NCI-H460 (cell line): Measurements from ENCODE around the gene CD300LD. TPM values are rescaled to one million over a fixed set of nuclear protein-coding genes. Genes with fewer than 3 reads are reported as not detected.

Experiments used
- DNase-seq: peaks from one replicate; pipeline ENCODE4 v3.0.0-alpha.2; 2016; ENCODE audit warnings: low read depth; ENCODE audit errors: extremely low read depth
- total RNA-seq: library from RNA; depleted of rRNA; stranded (reverse); fragments of >200 nt; shearing (Covaris generic); gene quantifications from 2 replicates; pipeline ENCODE4 v1.2.3, GENCODE V29; 2014; rRNA removed

CD300LD gene
- total RNA-seq, 1 experiment from 2014 or later: not detected

DNA sequence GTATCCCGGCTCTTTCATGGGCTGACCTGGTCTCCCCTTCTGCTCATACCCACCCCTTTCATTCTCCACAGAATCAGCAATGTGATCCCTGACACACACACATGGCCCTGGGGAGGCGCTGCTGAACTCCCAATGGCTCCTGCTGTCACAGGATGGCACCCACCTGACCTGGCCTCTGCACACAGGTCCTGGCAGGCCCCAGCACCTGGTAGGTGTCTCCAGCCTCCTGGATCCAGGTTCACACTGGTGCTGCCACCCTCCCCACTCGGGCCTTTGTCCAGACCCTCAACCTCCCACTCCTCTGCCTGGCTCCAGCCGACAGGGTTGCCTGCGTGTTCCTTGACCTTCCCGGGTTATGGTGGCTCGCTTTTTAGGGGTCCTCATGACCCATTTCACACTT is 44.8 kb downstream of the CD300LD start:
- DNase-seq: no peak

DNA sequence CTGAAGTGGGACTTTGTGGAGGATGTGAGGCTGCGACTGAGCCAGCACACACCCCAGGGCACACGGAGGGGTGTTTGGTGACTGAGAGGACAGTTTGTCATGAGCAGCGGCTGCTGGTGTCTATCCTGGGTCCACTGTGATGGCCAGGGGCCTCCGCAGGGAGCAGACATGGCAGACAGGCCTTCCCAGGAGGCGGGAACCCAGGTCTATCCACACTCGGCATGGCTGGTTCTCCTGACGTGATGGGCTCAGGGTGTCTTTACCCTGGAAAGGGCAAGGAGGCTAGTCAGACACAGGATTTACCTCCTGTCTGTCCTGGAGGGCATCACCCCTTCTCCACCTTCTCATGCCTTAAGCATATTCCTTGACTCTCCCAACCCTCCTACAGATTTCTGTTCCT is 45.5 kb downstream of the CD300LD start:
- DNase-seq: no peak

DNA sequence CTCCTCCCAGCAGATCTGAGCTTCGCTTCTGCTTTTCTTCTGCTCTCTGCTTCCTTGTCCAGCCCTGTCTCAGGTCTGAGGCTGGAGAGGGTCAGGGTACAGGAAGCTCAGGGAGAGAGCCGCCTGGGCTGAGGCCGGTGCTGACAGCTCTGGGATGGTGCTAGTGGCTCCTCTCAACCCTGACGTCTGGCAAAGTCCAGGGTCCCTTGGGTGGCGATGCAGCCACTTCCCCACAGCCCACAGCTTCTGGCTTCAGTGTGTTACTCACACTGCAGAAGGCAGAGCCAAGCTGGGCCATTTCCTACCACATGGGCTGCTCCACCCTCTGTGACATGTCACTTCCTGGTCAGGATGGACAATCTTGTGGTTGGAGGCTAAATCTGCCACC is 46.2 kb downstream of the CD300LD start, which contains the start of gene CD300C:
CD300C (minus strand) TSS at position 273 of the 388 bp plus-strand sequence. CDS start 333 bp downstream, outside the sequence.
- DNase-seq: no peak

DNA sequence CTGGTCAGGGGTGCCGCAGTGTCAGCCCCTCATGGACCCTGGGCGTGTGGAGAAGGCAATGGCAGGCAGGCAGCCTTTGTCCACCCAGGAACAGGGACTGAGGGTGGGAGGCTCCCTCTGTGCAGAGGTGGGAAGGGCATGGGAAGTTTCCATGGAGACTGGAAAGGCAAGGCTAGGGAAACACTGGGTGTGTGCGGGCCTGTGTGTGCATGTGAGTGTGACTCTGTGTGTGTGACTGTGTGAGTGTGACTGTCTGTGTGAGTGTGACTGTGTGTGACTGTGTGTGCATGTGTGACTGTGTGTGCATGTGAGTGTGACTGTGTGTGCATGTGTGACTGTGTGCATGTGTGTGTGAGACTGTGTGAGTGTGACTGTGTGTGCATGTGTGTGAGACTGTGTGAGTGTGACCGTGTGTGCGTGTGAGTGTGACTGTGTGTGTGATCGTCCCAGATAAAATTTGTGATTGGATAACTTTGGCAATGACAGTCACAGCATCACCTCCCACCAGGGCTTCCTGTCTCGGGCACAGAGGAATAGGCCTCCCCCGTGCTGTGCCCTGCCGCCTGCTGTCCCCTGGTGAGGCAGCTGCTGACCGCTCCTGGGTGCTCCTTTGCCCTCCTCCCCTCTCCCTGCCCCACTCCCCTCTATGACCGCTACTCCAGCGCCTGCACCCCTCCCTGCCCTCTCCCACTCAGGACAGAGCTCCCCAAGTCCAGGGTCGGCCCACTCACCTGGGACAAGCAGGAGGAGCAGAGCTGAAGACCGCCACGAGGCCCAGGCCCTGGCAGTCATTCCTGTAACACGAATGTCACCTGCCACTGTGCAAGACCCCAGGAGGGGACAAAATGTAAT is 46.9 kb downstream of the CD300LD start:
- no peak for DNase-seq

DNA sequence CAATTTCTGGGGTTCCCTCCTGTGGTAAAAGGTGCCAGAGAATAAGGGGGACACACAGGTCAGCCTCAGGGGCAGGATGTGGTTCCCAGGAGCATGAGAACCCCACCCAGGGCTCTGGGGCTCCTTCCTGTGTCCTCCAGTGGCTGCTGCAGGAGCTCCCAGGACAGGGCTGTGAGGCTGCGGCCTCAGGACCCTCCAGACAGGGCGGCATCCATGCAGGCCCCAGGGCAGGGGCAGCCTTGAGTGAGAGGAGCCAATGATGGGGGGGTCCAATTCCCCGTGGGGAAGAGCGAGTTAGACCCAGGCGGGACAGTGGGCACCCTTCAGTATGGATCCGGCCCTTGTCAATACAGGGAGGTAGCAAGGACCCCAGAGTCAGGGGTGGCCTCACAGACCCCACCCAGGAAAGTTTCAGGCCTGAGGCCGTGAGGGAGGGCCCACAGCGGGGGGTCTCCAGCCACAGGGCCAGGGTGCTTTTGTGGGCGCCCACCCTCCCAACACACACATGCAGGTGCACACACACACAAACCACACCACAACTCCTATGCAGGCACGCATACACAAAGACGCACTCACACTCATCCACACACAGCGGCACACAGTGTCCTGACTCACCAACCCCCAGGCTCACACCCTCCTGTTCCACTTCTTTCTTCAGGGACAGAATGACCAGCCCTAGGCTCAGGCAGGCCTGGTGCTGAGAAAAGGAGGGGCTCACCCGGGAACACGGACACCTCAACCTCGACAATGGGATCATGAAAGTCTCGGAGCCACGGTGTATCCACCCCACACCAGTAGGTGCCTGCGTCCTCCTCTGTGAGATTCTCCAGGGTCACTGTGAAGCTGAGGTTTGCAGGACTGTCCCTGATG is 48.0 kb downstream of the CD300LD start:
- no peak for DNase-seq

DNA sequence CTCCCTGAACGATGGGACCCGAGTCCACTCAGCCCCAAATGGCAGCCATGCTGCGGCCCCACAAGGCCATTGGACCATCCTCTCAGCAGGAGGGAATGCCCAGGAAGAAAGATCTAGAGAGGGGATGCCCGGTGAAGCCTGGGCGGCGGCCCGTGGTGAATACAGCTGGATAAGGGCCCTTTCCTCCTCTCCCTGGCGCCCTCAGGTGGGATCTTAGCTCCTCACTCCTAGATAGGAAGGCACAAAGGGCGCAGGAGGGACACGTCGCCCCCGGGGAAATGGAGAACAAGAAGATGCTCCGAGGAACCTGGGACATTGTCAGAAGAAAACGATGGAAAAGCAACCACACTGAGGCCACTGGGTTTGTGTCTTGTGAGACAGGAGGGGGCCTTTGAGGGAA is 48.7 kb downstream of the CD300LD start:
- DNase-seq: no peak

DNA sequence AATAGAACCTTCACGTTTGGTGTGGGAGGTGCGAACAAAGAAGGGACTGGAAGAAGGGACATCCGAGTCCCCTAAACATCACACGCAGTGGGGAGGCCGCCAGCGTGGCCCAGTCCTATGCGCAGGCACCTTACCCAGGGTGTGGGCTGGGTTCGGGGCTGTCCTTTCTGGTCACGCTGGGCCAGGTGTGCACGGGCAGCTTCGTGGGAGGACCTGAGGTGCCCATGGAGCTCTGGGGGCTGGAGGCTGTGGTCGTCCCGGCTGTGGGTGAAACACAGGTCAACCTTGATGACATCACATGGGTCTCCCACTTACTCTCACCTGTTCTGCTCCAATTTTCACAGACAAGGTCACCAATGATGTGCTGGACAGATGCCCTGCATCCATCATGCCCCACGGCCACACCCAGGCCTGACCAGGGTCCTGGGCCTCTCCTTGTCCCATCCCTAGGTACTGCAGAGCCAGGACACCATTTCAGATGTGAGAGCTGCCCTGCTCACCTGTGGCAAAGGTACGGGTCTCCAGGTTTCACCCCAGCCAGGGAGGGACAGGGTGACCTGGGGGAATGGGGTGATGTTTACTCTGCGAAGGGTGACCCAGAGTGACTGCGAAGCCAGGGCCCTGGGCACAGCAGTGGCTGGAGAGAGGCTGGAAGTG is 49.2 kb downstream of the CD300LD start:
- DNase-seq: no peak

DNA sequence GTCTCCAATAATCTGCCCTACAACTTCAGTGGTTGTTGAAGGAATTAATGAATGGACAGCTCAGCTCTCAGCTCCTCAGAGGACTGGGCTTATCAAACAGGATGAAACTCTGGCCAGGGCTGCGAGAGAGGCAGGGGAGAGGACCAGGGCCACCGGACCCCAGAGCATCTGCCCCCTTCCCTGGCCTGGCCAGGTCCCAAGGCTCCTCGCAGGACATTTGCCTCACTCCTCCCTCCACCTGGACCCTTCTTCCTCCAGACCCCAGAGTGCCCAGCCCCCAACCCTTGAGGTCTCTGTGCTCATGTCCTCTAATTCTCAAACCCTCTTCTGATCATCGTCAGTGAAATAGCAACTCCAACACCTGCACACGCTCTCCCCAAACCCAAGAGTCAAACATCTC is 49.9 kb downstream of the CD300LD start:
- DNase-seq: no peak

DNA sequence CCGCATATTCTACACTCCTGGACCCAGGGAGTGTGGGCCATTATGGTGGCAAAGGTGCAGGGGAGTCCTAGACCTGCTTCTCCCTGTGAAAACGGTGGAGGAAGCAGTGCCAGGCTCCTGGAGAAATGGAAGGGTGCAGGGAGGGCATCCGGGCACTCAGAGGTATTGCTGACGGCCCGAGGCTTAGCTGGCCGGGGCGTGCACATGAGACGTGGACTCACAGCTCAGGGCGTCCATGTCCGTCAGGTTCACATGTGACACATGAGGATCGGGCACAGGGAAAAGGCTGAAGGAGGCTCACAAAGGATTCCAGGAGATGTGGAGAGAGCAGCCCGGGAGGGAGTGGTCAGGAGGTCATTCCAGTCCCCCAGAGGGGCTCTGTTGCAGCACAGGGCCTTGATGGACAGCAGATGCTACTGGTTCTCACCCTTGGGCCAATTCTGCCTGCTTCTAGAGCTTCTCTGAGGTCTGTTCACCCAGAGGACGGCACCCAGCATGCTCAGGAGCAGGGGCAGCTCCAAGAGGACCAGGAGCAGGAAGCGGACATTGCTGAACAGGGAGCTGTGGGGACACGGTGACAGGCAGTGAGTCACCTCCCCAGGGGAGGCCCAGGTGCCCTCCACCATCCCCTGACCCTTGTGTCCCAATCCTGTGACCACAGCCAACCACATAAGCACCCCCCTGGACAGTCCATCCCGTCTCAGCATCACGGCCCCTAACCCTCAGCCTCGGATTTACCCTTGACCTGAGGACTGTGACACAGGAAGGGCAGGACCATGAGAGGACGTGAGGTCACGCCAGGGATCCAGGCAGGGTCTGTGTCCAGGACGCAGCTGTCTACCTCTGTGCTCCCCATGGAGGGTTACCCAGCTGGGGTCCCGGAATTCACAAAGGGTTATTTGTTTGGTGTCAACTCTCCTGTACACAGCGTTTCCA is 50.6 kb downstream of the CD300LD start:
- no peak for DNase-seq

DNA sequence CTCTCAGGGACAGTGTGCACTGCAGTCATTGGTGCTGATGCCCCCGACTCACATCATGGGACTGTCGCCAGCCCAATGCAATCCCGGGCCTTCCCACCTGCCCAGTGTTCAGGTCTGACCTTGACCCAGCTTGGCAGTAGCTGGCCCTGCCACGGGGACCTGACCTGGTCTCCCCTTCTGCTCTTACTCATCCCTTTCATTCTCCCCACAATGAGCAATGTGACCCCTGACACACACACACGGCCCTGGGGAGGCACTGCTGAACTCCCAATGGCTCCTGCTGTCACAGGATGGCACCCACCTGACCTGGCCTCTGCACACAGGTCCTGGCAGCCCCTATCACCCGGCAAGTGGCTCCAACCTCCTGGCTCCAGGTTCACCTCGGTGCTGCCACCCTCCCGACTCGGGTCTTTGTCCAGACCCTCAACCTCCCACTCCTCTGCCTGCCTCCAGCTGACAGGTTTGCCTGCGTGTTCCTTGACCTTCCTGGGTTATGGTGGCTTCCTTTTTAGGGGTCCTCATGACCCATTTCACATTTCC is 52.7 kb downstream of the CD300LD start:
- DNase-seq: no peak

DNA sequence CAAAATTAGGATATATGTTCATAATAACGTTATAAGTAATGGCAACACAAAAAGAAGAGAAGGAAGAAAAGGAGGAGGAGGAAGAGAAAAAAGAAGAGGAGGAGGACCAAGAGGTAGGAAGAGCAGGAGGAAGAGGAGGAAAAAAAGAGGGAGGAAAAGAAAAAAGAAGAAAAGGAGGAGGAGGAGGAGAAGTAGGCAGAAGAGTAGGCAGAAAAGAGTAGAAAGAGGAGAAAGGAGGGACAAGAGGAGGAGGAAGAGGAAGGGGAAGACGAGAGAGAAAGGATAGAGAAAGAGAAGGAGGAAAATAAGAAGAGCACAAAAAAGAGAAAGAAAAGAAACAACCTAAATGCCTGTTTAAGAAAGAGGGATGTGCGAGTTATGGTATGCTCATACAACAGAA is 55.2 kb downstream of the CD300LD start:
- no peak for DNase-seq

DNA sequence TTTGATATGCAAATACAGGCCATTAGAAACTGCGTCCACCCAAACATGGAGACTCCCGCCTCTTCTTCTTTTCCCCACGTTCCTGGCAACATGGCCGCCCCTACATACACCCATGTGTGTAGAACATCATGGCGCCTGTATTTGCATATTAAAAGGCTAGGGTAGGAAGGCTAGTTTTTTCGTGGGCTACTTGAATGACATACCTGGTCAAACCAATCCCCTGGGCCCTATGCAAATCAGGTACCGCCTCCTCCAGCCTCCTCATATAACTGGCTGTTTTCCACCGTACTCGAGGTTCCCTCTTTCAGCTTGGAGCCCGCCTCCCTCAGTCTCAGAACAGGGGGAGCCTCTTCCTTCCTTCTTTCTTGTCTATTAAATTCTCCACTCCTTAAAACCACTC is 60.0 kb downstream of the CD300LD start:
- DNase-seq: no peak

DNA sequence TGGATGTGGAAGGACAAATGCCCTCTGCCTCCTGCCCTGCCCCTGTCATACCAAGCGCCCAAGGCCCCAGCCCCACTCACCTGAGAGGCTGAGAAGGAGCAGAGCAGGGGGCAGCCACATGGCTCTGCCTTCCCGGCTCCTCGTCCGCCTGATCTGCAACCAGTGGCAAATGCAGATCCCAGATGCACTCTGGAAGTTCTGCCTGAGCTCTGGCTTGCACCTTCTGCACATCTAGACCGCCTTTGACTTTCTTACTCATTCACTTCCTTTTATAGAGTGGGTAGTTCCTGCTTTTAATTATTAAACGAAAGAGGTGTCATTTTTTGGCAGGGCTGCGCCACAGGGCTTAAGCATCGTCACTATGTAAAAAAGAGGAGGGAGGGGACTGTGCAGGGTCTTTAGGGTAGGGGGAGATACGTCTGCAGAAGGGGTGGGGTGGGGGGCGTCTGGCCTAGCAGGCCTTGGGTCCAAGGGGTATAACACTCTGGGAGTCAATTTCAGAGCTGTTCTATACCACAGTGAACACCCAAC is 60.8 kb downstream of the CD300LD start, which contains the start of gene CD300LB:
CD300LB (minus strand) TSS at position 245 of the 531 bp plus-strand sequence; CDS start at position 120, 125 bp downstream.
- no peak for DNase-seq

DNA sequence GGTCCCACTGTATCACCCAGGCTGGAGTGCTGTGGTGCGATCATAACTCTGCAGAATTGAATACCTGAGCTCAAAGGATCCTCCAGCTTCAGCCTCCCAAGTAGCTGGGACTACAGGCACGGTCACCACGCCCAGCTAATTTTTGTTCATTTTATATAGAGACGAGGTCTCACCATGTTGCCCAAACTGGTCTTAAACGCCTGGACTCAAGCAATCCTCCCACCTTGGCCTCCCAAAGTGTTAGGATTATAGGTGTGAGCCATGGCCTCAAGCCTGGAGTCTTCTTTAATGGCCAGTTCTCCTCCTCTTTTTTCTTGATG is 61.3 kb downstream of the CD300LD start:
- no peak for DNase-seq

Other genes starting within 250 kb of the CD300LD start
- gene BTBD17, start 230.4 kb downstream of the CD300LD start, total RNA-seq: not detected in 2 replicates
- not detected in 2 replicates for gene GPR142, start 224.8 kb downstream of the CD300LD start, total RNA-seq
- gene GPRC5C, start 160.2 kb downstream of the CD300LD start, total RNA-seq: 9.0 and 10.4 TPM in 2 replicates
- not detected in 2 replicates for gene CD300A, start 125.6 kb downstream of the CD300LD start, total RNA-seq
- gene CD300LB, start 60.8 kb downstream of the CD300LD start, total RNA-seq: not detected in 2 replicates
- 0.10 and 0.26 TPM in 2 replicates for gene CD300C, start 46.2 kb downstream of the CD300LD start, total RNA-seq
- not detected in 2 replicates for gene CD300H, start 24.8 kb downstream of the CD300LD start, total RNA-seq
- gene CD300E, start 31.5 kb upstream of the CD300LD start, total RNA-seq: not detected in 2 replicates
- not detected in 2 replicates for gene CD300LF, start 120.6 kb upstream of the CD300LD start, total RNA-seq
- gene RAB37, start 145.0 kb upstream of the CD300LD start, total RNA-seq: 0.12 and 0.17 TPM in 2 replicates
- 21.3 and 27.3 TPM in 2 replicates for gene NHERF1, start 156.3 kb upstream of the CD300LD start, total RNA-seq
- 27.9 and 33.8 TPM in 2 replicates for gene NAT9, start 184.1 kb upstream of the CD300LD start, total RNA-seq